GM15510 (cell line): ENCODE results near the gene RIBC2.

Experiments
- POLR2A ChIP-seq: IDR thresholded peaks from 3 replicates; pipeline ENCODE4 v1.6.1; 2011; ENCODE audit warnings: borderline replicate concordance; ENCODE audit not compliant: insufficient read length; ENCODE audit errors: extremely low read depth

RIBC2 gene

DNA sequence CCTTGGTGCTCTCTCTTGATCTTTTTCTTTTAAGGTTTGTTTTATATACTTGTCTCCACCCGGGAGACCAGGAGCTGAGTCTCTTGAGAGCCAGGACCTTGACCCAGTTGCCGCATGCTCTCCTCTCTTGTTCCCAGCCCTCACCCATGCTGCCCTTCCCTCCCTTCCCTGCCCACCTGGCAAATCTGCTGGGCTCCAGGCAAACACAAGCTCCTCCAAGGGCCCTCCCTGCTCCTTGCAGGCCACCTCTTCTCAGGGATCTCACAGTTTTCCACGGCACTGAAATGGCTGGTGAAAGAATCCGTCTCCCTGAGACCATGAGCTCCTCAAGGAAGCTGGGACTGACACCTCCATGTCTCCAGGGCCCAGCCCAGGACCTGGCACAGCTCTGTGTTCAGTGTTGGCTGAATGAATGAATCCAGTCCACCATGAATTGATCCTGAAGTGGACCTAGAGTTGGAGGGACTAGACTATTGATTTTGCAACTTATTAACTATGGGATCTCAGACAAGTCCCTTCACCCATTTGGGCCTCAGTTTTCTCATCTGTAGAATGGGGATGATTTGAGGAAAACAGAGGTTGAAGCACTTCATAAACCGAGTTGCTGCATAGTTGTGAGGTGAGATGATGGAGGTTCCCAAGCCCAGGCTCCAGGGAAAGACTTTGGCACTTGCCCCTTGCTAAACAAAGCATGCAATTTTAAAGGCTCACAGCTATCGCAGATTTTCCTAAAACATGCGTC is 64.0 kb downstream of the RIBC2 start:
- no peak for TF ChIP-seq POLR2A

DNA sequence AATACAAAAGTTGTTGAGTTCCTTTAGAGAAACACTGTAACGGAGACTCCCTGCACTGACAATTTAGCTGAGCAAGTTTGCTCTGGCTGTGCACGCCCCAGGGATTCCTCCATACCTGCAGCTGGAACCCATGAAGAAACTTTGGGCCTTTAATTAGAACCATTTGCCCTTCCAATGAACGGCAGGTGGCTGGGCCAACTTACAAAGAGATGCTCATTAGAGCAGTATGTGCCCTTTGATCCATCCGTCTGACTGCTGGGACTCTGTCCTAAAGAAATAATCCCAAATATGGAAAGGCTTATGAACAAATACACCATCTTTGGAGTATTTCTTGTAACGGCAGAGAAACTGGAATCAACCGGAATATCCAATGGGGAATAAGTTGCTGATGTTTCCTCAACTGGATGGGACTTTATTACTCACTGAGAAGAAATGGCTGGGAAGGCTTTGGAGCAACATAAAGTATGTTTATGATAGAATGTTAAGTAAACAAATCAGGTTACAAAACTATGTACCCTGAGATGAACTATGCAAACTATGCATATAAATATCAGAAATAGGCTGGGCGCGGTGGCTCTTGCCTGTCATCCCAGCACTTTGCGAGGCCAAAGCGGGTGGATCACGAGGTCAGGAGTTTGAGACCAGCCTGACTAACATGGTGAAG is 64.7 kb downstream of the RIBC2 start:
- no peak for TF ChIP-seq POLR2A

DNA sequence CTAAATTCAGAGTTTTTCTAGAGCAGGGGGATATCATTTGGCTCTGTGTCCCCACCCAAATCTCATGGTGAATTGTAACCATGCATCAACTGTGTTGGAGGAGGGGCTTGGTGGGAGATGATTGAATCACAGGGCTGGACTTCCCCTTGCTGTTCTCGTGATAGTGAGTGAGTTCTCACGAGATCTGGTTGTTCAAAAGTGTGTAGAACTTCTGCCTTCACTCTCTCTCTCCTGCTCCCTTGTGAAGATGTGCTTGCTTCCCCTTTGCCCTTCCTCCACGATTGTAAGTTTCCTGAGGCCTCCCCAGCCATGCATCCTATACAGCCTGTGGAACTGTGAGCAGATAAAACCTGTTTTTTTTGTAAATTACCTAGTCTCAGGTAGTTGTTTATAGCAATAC is 67.2 kb downstream of the RIBC2 start:
- TF ChIP-seq POLR2A: no peak

DNA sequence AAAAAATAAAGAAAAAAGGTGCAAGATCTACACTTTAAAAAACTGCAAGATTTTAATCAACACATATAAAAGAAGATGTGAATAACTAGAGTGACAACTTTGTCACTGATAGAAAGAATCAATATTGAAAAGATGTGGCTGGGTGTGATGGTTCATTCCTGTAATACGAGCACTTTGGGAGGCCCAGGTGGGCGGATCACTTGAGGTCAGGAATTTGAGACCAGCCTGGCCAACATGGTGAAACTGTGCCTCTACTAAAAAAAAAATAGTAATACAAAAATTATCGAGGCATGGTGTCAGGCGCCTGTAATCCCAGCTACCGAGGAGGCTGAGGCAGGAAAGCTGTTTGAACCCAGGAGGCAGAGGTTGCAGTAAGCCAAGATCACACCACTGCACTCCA is 68.2 kb downstream of the RIBC2 start:
- TF ChIP-seq POLR2A: no peak
